ENCODE results near the gene MAP2.

MAP2 gene

DNA sequence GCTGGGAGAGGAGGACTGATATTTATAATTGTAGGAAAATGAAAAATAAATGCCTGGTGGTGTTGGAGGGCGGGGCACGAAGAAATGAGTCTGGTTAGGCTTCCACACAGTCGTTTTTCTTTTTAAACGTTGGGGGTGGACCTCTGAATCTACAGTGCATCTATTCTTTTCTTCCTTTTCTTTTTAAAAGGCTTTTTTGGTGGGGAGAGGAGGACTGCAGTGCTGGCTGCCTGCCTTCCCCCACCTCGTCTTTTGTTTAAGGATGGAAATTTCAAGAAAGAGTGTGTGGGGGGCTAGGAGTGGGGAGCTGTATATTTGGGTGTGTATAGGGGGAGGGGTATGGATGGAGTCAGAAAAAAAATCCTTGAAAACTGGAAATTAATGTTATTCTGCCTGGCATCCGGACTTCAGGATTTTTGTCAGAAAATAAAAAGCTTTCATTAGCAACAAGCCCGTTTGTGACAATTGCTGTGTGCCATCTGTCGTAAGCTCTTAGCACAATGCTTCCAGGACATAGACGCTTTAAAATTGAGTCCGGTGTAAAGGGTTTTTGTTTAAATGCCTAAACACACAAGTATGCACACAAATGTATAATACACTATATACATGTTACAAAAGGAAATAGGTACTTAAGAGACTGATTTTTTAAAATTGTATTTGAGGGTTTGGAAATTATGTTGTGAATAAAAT lies 1.1 kb downstream of the MAP2 start:
- no peak for DNase-seq

DNA sequence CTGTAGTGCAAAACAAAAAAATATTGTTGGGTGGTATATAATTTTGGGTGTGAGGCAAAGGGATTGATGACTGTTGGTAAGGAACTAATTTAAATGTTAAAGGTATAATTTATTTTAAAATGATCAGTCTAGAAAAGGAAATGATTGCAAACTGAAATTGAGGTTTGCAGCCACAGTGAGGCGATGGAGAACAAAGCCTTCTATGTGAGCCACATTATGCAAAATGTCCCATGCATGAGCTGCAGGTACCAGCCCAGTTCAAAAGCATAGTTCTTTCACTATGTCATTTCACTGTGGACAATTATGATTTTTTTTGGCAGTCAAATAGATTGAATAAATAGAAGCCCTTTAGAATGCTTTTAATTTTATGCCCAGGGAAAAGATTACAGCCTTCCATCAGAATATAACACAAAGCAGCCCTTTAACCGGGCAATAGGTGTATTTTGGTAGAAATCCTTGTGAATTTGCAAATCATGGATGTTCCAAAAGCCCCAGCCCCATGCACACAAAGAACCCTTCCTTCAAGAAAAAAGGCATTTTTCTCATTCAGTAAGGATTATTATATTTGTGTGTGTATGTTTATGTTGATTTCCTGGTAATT lies 1.7 kb downstream of the MAP2 start:
- peak; percentile 42 for DNase-seq

DNA sequence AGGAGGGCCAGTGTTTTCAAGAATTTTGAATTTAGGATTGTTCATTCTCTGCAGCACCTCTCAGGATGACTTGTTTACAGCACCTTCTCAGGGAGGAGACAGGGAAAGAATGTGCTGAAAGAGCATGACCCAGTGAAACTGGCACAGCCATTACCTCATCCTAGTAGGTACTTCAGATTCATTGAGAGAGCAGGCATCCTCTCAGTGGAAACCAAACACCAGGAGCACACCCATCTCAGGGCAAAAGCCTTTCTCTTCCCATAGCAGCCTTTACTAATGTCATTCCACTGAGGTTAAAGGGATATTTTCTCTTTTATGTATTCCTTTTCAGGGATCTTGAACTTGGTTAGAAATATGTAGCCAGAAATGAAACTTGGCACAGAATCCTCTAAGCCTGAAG lies 2.6 kb downstream of the MAP2 start:
- no peak for DNase-seq

DNA sequence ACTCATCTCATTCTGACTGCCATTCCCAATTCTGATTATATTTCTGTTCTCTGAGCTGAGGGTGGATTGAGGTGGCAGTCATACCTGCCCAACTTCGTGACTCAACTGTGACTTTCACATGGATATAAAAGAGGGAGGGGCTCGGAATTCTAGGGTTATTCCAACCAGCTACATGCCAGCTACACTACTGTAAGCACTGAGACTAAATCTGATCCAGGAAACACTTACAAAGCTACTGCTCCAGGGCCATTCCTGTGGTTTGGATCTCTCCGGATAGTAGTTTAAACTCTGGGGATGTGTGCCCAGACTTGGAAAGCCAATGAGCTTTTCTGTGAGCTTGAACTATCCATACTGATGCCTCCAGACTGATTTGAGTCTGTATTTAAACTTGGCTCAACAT lies 7.9 kb downstream of the MAP2 start:
- DNase-seq = no peak

DNA sequence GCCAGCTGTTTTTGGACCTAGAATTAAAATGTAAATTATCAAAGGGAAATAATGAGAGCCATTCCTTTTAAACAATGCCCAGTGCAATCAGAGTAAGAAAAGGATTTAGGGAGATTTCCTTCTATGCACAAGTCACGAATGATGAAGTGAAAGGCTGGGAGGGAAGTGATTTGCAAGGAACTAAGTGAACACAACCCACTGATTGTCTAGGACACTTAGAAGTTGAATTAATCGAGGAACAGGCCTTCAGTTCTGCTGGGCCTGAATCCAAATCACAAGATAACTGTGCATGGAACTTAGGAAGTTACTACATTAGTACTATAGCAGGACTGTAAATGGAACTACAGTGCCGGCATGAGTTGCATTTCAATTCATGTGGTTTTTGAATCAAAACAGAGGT lies 17.7 kb downstream of the MAP2 start:
- DNase-seq = no peak

DNA sequence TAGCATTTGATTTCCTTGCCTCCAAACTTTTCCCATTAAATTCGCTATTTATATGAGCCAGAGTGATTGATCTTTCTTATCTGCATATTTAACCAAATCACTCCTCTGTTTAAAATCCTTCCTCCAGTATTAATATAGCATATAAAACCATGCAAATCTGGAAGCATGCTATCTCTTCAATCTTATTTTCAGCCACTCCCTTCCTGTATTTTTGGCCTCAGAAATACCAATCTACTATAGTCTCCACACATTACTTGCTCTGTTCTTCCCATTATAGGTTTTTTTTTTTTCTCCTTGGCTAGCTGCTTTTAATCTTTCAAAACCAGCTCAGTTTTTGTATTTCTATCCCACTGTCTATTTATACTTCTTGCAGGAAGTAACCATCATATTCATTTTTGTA lies 19.1 kb downstream of the MAP2 start:
- DNase-seq = no peak

DNA sequence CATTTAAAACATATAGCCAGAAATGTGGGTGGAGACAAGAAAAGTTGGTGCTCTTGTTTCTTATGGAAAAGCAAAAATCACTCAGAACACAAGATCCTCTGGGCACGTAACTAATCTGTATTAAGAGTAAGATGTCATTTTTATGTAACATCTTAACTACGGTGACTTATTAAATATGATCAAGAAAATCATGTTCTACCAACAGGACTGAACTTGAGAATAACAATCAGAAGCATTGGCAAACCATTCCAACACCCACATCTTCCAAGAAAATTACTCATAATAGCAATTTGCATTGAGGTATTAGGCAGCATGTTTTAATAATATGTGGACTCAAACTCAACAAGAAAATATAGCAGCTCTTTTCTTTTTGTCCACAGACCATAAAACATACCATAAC lies 21.6 kb downstream of the MAP2 start:
- no peak for DNase-seq

DNA sequence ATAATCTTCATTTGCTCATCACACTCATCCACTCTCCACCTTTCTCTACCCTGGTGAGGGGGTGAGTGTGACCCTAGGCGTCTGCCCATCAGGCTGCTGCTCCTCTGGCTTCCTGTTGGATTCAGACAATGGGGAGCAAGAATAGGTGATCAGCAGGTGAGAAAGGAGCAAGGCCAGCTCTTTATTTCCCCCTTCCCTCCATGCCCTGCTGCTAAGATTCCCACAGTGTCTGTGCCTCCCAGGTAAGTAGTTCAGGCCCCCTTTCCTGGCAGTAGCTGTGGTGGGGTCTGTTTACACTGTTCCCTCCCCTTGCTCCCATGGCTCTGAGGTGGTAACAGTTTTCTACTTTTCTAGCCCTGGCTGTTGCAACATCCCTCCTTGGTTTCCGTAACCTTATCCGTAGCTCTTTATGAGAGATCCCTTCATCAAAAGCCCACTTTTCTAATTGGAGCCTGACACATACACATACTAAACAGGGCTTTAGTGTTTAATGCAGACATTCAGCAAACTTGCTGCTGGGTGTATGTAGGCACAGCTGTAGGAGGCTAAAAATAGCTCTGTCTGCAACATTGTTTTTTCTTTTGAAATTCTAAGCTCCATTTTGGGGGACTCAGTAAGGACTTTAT lies 27.5 kb downstream of the MAP2 start:
- DNase-seq = no peak

DNA sequence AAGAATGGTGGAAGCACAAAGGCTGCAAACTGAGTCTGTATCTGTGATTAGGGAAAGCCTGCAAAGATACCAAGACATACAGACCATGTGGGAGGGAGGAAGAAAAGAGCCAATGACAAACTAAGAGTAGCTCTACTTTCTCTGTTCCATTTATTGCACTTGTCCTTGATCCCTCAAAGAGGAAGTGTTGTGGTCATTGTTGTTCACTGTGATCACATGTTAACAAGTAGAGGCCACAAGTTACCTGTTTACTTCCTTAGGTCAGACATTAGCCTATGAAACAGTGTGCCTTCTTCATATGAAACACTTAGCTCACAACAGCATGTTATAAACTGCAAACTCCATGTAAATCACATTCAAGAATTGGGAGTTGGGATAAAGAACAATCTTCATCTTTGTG lies 32.6 kb downstream of the MAP2 start:
- no peak for DNase-seq

DNA sequence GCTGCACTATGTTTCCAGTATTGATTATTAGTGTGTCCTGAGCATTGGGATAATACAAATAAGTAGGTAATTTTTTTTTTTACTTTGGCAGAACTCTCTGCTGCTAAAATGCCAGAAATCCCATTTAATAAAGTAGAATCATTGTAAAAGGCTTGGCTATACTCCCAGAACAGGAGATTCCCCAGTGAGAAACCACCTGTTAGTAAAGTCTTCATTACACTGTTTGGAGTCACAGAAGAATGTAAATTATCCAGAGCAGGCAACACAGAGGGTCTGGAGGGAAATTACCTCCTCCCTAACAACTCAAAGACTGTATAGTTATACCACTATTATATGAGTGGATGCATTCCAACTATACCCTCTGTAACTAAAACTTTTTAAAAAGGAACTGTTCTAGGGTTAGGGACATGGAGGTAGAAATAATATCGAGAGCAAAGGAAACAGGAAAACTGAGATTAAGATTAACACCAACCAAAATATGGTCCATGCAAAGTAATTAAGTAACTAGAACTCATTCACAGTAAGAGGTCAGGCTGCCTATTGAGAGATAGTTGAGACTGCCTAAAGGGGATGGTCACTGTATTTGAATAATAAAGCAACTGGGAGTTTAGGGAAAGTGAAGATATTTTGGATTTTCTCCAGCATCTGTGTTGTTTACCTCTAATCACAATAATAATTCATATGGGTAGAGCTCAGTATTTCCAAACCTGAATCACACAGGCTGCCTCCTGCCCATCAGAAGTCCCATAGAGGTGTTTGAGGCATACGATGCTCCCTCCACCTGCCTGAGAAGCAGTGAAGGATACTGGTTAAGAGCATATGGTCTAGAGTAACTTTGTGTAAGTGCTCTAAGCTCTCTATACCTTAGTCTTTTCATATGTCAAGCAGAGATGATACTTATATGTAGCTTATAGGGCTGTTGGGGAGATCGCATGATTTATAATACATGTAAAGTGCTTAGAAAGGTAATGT lies 34.4 kb downstream of the MAP2 start:
- no peak for DNase-seq

DNA sequence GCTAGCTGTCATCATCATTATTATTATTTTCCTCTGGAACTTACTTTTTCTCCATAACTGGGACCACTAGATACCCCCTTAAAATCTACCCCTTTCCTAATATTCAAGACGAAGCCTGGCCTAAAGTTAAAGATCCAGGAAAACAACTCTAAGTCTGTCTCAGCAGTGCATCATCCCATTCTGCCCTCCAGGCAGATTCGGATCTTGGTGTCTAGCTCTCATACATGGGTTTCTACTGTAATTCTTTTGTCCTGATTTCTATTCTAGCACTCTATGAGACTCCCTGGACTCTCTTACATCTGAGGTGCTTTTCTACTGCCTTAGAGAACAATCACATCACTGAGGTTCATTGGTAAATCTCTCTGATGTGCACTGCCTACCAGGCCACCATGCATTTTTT lies 35.5 kb downstream of the MAP2 start:
- DNase-seq = no peak

DNA sequence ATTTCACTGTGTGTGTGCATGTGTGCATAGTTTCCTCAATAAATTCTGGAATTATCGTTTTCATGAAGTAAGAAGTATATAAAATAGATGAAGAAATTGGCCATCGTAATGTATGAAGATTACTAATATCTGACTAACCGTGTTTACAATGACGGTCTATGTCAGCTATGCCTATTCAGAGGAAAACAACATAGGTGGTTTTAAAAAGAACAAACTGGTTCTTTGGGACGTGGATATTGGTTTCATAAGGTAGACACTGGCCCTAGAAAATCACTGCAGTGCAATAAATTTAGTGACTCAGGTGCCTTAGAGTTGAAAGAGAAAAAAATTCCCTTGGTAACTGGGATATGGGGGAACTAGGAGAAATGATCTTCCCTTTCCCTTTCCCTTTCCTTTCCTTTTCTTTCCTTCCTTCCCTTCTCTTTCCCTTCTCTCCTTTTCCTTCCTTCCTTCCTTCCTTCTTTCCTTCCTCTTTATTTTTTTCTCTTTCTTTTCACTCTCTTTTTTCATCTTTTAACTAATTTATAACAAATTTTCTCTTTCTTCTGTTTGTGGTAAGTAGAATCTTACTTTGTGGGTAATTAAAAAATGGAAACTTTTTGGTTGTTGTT lies 36.4 kb downstream of the MAP2 start:
- no peak for DNase-seq

DNA sequence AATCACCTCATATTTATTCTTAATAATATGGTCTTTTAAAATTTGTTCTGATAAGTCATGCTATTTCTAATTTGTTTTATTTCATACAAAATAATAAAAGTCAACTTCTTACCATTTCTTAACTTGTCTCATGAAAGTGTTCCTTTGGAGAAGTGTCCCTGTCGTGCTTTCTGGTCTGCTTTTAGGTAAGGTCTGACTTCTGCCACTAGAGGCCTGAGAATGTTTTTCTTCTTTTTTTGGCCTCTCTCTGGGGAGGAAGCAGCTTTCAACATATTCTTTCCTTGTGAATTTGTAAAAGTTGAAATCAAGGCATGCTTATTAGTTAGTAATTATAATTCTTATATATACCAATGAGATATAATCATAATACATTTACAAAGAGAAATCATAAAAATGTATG lies 39.4 kb downstream of the MAP2 start:
- DNase-seq = no peak

DNA sequence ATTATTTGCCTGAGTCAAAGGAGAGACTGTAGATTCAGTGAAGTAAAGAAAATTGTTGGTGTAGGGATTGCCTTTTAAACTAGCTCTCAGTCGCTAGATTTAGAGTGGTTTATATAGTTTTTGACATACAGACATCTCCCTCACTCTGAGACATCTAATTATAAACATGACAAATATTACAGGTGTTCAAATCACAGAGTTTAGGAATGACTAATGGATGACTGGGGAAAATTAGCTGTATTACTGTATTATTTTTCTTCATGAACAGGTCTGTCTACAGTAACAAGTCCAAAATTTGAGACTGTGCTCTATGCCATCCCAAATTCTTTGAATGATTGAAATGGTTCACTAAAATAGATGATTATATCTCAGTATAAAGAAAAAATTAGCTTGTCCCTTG lies 40.0 kb downstream of the MAP2 start:
- DNase-seq = no peak

DNA sequence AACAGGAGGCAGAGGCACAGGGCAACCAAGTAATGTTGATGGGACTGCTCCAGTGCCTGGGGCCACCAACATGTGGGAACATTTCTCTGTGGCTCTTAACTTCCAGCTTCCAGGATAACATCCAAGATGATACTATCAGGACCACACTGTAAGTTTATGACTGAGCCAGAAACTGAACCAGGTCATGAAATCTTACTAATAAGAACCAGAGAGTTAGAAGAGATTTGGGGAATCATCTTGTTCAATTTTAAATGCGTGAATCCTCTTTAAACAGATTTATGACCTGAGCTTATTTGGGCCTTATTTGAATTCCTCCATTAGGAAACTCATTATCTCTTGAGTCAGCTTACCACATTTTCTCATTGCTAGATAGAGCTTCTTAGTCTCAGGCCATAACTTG lies 45.0 kb downstream of the MAP2 start:
- DNase-seq = no peak

DNA sequence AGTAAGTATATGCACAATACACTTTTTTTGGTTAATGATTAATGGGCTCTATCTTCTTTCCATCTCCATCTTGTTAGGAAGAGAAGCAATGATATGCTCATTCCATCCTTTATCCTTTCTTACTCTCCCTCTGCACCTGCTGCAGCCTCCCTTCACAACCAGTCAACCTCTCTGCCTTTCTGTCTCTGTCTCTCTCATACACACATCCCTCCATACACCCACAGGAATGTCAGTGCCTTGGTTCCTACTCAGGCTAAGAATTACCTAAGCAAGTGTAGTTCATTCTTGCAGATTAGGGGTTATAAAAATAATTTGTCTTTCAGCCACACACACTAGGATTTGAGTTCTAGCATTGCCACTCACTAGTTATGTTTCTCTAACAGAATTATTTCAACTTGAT lies 45.6 kb downstream of the MAP2 start:
- DNase-seq = no peak

DNA sequence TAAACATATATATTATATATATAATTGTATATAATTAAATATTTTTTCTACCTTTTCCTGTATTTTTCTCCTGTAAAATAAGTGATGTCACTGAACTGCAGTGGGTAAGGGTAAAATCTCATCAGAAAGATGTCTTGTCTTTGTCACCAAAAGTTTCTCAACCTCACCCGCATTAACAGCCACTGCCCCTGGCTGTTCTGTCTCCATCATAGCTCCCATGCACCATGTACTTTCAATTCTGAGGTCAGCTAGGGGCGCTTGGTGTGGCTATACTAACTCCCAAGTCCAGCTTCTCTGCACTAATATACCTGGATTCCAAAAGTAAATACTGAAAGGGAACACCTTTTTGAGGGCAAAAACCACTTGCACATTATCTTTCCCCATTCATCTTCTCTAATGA lies 46.6 kb downstream of the MAP2 start:
- DNase-seq = no peak

DNA sequence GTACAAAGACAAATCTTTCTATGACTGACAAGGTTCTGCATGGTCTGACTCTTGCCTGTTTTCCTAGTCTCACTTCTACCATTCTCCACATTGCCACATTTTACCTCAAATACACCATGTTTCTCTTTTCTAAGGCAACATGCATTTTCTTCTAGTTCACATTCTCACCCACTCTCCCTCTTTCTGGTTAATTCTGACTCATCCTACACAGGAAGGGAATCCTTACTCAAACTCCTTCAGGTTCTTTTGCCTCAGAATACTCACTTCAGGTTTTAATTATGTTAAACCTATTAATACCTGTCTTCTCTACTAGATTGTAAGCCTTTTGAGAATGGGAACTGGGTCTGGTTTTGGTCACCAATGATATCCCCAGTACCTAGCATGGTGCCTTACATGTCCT lies 47.2 kb downstream of the MAP2 start:
- DNase-seq = no peak

DNA sequence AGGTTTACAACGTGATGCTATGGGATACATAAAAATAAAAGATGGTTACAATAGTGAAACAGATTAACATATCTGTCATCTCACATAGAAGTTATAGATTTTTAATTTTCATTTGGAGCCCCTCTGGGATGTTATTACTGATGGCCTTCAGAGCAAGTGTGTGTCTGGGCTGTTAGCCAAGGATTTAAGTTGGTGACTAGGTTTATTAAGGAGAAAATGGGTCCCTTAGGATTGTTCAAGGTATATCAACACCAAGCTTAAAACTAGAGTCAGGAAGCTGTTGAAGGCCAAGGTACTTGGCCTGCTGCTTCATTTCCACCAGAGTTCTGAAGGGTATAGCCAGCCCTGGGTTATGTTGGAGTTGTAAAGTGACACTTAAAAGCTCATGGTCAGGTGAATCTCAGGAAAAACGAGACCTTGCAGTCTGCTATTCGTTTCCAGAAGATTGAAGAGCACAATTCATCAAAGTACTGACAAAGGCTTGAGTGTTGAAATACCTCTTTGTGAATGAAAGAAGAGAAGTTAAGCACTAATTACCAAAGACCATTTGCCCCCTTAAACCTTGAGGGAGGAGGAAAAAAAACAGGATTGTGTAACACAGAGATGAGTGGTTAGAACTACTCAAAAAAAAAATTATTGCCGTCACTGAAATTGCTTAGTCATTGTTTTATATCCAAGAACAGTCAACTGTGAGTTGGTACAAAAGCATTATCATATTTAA lies 48.4 kb downstream of the MAP2 start:
- DNase-seq = no peak

DNA sequence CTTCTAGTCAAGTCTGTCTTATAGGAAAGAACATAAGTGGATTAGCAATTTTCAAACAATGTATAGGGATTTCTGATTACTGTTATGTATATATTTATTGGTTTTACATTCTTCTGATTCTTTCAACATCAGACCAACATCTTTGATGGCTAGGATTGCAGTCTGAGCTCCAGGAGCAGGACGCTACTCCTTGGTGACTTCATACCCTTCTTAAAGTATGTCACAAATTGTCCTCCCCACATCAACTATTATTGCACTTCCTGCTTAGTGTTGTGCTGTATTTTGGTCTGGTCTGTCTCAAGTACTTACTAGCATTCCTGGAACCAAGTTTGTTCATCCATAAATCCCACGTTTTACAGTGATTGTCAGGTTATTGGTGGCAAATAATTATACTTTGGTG lies 49.0 kb downstream of the MAP2 start:
- DNase-seq = no peak

DNA sequence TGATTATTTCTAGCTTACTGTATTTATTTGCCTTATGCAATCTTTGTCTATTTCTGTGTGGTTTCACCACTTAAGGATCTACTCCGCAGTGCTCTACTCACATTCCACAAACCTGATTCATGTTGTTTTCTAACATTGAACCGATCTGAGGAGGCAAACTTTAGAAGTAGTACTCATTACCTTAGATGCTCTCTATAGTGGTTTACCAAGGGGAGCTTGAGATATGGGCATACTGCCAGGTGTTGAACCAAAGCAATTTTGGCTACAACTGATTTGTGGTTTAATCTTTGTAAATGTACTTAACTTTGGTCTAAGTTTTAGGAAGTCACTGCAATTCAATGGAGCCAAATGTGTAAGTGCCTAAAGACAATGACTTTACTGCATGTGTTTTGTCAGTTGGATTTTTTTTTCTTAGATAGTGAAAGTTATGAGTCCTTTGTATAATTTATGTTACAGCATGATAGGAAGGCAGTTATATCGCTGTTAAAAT lies 50.1 kb downstream of the MAP2 start:
- DNase-seq = no peak

DNA sequence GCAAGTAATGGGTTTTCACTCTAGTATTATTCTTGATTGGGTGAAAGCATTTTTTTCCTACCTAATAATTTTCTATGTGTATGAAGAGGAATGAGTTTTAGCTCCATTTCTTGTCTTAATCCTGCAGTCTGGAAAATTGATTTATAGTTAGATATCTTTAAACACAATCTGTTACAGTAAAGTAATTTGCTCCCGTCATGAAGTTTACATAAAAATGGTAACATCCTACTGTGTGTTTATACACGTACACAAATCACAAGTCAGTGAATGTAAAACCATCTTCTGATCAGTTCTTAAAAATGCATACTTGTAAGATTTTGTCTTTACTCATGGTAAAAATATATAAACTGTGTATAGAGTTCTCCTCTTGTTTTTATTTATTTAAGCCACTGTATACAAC lies 51.1 kb downstream of the MAP2 start:
- DNase-seq = no peak
